Measurements from ENCODE around the gene AHNAK2.
"Not testable (repeated sequence)": the region's sequence is repeated elsewhere in the genome, so short reads cannot be mapped to it uniquely, and the experiment has no call there.

The AHNAK2 gene

DNA sequence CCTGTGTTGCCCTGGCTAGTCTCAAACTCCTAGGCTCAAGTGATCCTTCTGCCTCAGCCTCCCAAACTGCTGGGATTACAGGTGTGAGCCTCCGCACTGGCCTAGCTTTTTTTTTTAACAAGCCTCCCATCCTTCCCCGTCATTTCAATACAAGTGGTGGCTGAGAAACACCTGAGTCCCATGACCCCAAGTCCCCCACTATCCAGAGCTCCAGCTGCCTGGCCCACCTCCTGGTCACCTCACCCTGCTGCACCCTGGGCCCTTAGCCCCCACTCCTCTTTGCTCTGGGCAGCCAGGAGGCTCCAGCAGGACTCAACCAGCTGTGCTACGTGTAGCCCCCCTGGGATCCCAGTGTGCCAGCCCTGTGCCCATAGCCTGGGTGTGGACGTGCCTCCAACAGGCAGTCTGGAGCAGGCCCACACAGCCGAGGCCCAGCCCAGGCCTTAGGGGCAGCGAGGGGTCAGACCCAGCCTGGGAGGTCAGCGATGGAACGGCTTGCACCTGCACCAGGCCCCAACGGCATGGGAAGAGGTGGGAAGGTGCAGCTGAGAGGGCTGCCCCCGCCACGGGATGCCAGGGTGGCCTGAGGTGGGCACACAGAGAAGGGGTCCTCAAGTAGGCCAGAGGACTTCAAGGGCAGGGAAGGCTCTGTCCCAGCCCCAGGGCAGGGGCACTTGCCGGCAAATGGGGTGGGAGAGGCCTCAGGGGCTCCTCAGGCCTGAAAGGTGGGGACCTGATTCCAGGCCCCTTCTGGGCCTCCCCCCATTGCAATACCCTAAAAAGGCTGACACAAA is 6.5 kb downstream of the AHNAK2 start:
- DNase-seq = no peak

DNA sequence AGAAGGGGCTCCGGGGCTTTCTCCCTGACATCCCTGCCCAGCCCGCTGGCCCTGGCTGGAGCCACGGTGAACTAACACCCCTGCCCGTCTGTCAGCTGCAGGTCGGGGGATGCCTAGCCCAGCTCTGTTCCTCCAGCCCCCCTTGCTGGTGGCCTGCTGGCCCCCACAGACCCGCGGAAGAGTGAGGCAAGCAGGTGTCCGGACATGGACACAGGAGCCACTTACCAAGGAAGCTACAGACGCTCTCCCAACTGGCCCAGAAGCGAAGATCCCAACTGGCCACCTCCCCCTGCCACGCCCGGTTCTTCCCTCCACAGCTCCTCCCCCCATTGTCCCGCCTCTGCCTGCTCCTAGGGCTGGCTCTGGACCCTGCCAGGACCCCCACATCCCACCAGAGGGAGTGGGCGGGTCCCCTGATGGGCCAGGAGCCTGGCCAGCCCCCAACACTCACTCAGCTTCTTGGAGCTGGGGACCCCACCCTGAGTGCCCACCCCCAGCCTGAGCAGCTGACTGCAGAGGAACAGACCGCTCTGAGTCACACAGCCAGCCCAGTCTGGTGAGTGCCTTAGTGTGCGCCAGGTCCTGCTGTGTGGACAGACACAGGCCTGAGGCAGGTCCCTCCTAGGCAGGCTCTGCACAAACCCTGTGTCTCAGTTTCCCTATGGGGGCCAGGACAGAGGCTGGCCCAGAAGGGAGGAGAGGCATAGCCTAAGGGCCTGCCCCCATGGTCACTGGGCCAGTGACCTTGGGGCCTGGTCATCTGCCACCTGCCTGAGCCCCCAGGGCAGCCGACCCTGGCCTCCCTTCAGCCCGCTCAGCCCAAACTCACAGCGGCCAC is 7.7 kb downstream of the AHNAK2 start:
- peak; percentile 42 for DNase-seq

DNA sequence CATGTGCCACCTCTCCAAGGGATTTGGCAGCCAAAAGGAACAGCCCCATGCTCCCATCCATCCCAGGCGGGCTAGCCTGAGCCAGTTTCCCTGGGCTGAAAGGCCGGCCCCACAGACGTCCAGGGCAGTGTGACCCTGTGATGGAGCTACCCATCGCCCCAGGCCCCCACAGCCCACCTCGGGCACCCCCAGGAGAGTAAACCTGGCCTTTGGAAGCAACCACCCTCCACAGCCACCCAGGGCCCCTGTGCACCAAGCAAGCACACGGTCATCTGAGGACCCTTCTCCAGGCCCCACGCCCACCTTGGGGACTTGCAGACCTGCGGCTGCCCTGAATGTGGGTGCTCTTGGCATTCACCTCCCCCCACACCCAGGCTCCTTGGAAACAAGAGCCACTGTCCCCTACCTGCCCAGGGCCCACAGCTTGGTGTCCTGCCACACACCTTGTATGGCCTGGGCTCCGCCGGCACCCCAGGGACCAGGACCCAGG is 8.4 kb downstream of the AHNAK2 start:
- no peak for DNase-seq

DNA sequence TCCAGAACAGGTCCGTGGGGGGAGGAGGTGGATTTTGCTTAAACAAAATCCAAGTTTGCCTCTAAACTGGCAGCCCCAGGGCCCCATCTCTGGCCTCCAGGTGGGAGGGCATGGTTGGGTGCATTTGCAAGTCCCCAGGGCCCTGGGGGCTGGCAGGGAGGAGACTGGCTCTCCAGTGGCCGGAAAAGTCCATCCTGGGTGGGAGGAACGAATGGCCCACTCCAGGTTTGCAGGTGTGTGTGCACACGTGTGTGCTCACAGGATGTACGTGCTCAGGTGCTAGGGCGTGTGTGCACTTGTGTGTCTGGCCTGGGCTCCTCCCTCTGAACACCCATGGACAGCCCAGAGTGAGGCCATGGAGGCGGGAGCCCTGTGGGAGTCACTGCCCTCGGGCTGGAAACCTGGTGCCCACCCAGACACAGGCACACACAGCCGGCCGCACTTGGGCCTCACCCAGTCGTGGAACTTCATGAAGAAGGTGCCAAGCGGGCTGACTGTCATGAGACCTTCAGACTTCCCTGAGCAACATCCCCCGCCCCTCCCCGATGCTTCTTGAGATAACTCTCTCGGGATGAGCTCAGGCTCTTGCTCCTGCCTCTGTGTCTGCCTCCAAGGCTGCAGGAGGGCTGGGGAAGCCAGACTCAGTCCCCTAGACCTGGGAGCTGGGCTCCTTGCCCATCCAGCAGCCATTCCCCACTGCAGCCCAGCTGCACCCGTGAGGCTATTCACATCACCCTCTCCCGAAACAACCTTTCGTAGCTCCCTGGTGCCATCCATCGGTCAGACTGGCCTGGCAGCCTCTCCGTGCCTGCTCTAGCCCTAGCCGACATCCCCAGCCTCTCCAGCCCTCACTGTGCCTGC is 9.4 kb downstream of the AHNAK2 start:
- no peak for DNase-seq

DNA sequence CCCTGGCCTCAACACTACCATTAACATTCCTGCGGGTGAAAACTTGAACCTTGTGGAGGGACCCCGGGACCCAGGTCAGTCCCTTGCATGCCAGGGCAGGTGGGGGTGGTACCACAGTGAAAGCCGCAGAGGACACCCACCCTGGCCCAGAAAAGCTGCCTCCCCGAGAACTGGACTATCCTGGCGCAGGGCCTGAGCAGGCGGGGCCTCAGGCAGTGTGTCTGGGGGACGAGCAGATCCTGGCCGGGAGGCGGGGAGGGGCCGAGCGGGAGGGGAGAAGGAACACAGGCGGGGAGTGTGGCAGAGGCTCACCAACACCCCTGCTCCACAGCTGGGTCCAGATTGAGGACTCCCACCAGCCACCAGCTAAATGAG is 10.0 kb downstream of the AHNAK2 start:
- DNase-seq = no peak

DNA sequence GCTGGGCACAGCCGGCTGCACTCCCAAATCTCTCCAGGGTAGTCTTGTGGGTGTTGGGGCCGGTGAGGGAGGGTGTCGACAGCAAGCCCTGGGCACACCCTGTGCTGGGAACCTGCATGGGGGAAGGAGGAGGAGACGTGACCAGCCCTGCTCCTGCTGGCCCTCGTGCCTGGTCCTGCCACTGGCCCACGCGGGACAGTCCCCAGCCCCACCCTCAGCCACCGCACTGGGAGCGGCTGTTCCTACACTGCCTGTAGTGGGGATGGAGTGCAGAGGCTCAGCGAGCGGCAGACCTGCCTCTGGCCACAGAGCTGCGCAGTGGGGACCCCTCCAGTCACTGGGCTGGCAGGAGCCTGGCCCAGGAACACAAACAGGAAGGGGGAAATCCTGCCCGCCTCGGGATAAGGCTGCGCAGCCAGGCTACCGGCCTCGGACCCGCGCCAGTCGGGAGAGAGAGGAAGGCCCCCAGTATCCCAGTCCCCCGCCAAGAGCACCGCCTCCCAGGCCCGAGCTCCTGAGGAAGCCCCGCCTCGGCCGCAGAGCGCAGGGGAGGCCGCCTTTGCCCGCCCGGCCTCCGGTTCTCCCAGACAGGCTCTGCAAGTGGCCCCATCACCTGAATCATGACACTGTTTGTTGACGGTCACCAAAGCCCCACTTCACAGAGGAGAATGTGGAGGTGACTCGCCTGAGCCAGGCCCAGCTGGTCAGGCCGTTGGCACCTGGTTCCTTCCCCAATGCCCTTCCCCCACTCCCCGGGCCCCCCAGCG is 10.6 kb downstream of the AHNAK2 start:
- DNase-seq = peak; percentile 26

DNA sequence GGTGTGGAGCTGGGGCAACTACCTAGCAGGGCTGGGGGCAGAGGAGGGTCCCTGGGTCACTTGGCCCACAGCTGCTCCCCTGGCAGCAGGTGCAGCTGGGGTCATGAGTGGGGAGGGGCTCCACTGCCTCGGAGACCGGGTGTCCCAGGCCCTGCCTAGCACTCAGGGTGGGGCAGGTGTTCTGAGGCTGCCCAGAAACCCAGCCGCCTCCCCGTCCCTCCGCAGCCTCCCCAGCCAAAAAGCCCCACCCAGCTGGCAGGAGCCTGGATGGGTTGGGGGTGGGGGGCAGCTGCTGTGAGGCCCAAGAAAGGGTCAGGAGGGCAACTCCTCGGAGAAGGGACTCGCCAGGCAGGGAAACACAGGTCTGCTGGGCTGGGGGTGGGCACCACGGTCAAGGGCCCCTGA is 11.2 kb downstream of the AHNAK2 start:
- no peak for DNase-seq

DNA sequence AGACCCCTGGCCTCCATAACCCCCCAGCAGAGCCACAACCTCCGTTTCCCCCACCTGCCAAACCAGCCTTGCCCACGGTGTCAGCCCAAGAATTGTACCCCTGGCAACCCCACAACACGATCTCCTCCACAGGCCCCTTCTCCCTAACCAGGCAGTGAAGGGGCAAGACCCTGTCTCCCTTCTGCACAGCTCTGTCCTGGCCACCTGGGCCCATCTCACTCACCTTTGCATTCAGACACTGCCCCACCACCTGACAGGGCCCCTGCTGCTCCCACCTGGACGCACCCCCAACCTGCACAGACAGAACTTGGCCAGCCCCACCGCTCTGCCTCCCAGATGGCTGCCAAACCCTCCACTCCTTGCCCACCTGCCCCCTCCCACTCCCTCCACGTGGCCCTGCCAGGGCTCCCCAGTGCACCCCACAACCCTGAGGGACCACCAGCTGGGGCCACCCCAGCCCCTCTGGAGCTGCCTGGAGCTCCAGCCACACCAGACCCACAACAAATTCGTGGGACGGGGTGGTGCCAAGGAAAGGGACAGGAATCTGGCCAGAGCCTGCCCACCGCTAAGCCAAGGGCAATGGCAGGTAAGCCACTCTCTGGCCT is 11.8 kb downstream of the AHNAK2 start:
- no peak for DNase-seq

DNA sequence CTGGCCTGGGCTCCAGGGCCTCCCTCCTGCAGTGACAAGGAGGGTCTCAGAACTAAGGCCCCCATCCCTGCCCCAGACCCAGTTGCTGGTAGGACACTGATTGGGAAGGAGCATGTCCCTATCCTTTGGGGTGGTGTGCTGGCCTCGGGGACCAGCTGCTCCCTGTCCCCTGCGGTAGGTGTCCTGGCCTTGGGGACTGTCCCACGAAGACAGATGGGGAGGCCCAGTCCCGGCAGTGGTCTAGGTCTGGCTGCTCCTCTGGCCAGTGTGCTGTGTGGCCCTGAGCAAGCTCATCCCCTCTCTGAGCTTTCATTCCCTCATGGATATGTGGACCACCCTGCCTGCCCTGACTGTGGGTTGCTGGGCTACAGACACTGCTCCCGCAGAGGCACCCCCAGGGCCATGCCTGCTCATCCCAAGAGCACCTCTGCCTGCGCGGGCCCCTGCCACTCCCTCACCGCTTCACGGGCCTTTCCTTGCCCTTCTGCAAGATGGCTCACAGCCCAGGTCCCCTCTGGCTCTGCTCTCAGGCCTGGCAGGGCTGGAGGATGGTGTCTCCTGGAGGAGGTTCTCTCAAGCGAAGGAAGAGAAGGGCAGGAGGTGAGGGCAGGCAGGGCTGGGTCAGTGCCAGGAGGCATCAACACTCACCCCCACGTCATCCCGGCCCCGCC is 12.5 kb downstream of the AHNAK2 start:
- DNase-seq = no peak

DNA sequence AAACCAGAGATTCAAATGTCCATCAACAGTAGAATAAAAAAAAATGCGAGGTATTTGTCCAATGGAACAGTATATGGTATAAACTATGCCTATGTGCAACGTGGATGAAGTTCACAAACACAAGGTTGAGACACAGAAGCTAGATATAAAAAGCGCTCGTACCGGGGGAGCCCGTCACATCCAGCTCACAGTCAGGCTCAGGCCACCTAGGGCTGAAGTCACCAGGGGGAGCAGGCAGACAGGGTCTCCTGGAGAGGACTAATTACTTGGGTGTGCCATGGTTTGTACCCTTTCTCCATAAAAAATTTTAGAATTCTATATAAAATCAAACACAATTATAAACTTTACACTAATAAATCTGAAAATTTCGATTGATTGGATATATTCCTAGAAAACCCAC is 13.6 kb downstream of the AHNAK2 start:
- DNase-seq = no peak

DNA sequence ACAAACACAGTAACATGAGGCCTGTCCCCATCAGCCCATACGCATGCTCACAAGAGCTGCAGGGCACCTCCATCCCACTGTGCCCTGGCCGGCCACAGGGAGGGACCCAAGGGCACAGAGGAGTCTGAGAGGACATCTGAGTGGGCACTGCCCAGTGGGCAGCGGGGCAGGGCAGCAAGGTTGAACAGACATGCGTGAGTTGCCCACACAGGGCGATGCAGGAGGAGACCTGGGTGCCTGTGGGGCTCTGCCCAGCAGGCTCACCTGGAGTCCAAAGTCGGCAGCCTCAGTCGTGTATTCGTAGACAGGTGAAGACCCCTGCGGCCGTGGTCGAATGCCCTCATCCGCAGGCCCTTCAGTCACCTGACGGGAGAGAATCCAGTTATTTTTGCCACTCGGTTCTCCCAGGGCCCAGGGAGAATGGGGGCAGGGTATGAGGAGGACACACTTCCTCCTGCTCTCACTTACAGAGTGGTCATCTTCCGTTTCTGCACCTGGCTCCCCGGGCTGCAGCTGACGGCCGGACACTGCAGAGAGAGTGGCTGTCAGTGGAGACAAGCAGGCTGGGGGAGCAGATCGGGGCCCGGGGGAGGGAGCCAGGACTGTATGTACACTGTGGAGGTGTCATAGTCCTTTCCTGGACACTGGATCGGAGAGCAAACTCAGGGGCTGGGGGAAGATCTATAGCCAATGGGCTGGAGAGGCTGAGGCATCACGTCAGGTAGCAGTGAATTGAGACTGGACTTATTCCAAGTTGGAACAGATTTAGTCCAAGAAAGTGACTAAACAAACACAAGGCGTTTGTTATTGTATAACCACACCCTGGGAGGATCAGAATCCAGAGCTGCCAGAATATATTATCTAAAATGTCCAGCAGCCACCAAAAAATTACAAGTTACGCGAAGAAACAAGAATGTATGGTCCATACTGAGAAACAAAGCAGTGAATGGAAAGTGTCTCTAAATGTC is 20.7 kb downstream of the AHNAK2 start:
- DNase-seq = no peak

DNA sequence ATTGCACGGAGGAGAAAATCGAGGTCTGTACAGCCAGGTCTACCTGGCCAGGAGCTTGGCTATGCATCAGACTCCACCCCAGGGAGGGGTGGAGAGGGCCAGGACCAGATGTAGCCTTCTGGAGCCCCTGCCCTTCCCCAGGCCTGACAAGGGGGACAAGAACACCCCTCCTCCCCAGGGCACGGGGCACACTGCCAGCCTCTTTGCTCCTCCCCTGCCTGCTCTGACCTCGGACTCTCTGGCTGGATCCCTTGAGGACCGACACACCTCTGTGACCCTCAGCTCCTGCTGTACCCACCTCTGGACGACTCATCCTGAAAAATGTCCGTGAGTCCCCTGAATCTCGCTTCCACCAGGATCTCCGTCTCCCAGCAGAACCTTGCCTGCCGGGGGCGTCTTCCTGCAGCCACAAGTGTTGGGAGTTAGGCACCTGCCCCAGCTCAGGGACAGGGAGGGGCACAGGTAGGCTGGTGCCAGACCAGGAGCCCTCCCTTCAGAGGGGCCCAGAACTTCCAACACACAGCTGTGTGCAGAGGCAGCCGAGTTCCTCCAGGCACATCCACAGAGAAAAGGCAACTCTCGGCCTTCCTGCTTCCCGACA is 21.8 kb downstream of the AHNAK2 start:
- no peak for DNase-seq

DNA sequence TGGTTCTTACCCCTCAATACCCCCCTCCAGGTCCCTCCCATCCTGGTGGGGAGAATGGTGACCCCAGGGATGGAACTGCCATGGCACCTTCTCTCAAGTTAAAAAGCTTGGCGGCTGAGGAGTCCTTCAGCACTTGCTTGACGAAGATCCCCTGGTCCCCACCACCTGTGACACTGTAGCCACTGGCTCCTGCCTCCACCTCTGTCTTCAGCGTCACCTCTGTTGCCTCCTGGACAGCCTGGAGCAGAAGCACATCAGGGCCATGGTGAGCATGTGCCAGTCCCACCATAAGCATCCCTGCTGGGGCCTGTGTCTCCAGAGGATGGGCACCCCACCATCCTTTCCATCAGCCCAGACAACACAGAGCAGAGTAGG is 22.8 kb downstream of the AHNAK2 start:
- DNase-seq = no peak

DNA sequence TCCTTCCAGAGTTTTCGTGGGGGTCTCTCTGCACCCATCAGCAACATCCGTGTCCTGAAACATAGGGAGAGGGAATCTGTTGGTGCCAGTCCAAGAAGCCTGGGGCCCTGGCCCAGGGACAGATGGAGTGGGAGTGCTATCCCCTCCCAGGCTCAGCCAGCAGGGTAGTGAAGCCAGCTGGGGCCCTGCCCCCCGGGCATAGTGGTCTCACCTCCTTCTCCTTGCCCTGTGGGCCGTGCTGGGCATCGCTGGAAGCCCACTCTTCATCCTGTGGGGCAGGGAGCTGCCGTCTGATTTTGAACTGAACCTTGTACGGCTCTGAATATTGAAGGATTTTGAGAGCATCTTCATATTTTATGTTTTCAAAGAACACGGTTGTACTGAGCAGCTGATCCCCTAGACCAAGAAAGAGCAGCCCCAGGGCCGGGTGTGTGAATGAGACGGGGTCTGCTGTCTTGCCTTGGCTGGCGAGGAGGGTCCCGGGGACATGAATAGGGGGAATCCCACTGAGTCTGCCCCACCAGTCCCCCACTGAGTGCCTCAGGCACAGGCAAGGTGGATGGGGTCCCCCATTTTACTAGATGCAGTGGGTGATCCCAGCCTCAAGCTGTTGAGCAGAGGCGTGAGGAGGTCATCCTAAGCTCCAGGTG is 23.3 kb downstream of the AHNAK2 start:
- no peak for DNase-seq

DNA sequence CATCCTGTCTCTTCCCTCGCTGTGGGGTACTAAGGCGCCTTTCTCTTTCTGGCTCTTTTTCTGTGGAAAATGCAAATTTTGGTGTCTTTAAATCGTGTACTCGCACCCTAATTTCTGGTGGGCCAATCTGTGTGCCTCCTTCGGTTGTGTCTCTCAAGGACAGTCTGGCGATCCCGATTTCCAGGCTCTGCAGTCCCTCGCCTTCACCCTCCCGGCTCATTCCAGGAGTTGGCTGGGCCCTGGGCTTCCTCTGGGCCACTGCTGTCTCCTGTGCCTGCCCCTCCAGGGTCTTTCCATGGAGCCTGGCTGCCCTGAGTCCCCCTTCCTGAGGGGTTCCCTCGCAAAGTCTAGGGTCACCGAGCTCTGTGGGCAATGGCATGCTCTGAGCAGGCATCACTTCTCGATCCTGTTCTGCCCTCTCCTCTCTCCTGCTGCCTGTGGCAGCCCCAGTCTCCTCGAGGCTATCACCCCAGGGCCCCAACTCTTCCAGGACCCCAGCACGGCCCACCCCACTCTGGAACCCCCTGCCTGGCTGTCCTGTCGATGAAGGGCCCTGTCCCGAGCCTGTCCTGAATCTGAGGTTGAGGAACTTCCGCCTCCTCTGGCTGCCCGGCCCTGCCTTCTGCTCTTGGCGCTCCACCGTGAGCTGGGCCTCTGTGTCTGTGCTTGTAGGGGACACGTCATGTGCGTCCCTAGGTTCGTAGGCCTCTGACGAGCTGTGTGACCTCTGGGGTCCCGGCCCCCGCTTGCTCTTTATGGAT is 24.1 kb downstream of the AHNAK2 start:
- DNase-seq = no peak

DNA sequence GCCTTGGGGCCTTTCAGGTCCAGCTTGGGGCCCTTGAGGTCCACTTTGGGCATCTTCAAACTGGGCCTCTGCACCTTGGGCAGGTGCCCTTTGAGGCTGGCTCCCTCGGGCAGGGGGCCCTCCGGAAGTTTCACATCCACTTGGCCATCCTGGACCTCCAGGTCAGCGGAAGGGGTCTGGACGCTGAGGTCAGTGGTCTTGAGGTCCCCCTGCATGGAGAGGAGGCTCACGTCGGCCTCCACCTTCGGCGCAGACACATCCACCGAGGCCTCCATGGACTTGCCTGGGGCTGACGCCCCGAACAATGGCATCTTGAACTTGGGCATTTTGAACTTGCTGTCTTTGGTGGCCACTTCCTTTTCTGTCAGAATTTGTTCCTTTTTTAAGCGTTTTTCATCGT is 25.1 kb downstream of the AHNAK2 start:
- DNase-seq = no peak

DNA sequence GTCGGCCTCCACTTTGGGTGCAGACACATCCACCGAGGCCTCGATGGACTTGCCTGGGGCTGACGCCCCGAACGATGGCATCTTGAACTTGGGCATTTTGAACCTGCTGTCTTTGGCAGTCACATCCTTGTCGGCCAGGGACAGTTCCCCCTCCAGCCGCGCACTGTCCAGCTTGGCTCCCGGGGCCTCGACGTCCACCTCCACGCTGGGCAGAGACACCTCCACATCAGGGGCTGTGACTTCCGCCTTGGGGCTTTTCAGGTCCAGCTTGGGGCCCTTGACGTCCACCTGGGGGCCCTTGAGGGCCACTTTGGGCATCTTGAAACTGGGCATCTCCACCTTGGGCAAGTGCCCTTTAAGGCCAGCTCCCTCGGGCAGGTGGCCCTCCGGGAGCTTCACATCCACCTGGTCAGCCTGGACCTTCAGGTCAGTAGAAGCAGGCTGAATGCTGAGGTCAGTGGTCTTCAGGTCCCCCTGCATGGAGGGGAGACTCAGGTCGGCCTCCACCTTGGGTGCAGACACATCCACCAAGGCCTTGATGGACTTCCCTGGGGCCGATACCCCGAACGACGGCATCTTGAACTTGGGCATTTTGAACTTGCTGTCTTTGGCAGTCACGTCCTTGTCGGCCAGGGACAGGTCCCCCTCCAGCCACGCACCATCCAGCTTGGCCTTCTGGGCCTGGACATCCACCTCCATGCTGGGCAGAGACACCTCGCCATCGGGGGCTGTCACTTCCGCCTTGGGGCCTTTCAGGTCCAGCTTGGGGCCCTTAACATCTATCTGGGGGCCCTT is 26.1 kb downstream of the AHNAK2 start:
- DNase-seq = not testable (repeated sequence)

DNA sequence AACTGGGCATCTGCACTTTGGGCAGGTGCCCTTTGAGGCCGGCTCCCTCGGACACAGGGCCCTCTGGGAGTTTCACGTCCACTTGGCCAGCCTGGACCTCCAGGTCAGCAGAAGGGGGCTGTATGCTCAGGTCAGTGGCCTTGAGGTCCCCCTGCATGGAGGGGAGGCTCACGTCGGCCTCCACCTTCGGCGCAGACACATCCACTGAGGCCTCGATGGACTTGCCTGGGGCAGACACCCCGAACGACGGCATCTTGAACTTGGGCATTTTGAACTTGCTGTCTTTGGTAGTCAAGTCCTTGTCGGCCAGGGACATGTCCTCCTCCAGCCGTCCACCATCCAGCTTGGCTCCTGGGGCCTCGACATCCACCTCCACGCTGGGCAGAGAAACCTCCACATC is 27.5 kb downstream of the AHNAK2 start:
- DNase-seq = not testable (repeated sequence)
